ENCODE measurements around the gene USP21.

DNA sequence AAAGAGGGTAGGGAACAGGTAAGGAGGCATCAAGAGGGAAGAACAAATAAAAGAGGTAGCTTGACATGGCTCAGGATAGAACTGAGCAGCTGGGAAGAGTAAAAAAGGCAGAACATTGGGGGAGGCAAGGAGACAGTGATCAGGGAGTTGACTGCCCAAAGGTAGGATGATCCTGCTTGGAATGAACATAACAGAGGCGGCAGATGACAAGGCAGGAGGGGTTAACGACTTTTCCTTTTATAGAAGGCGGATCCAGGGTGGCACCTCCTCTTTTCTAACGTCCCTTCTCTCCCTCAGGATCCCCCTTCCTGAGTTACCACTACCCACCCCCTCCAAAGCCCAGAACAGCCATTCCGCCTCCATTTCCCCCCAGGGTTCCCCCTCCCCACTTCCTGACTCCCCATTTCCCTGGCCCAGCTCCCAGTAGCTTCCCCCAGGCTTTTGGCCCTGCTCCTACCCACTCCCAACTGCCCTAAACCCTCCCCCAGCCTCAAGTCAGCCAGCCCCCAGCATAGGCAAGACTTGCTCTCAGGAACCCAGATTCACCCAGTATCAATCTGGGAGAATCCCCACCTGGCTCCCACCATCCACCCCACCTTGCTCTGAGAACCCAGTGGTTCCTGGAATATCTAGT, 40.3 kb downstream of the USP21 start:
- no peak for TF ChIP-seq POLR2A (IDR thresholded peaks at IDR 0.05; ENCODE audit: low read depth, low read length)
- TF ChIP-seq, protein P1, sequence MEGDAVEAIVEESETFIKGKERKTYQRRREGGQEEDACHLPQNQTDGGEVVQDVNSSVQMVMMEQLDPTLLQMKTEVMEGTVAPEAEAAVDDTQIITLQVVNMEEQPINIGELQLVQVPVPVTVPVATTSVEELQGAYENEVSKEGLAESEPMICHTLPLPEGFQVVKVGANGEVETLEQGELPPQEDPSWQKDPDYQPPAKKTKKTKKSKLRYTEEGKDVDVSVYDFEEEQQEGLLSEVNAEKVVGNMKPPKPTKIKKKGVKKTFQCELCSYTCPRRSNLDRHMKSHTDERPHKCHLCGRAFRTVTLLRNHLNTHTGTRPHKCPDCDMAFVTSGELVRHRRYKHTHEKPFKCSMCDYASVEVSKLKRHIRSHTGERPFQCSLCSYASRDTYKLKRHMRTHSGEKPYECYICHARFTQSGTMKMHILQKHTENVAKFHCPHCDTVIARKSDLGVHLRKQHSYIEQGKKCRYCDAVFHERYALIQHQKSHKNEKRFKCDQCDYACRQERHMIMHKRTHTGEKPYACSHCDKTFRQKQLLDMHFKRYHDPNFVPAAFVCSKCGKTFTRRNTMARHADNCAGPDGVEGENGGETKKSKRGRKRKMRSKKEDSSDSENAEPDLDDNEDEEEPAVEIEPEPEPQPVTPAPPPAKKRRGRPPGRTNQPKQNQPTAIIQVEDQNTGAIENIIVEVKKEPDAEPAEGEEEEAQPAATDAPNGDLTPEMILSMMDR (conservative IDR thresholded peaks at IDR 0.05; ENCODE audit: low read depth, low read length): no peak
- TF ChIP-seq RAD21 (IDR thresholded peaks at IDR 0.05; ENCODE audit: low read length): no peak

All from IMR-90 (cell line).